Fibroblast of the aortic adventitia (primary cell): ENCODE data around the gene EGFLAM. TPM values are rescaled to one million over a fixed set of nuclear protein-coding genes. Genes with fewer than 3 reads are reported as not detected.

Experiments used
- DNase-seq: peaks from one replicate; pipeline ENCODE4 v3.0.0-alpha.2; 2010; ENCODE audit warnings: low read depth
- H3K4me3 ChIP-seq: 2 replicates; pipeline ENCODE4 v1.5.1; 2011; ENCODE audit warnings: low read depth, mild to moderate bottlenecking, control low read depth, low read length, moderate library complexity
- CTCF ChIP-seq: IDR thresholded peaks from 2 replicates; pipeline ENCODE4 v1.5.1; 2011; ENCODE audit warnings: mild to moderate bottlenecking, low read length, control low read depth, inconsistent platforms; ENCODE audit not compliant: insufficient read depth
- small RNA-seq: library from RNA; depleted of rRNA; stranded (forward); fragments of <200 nt; gene quantifications from one replicate; pipeline ENCODE3, GENCODE V24; 2012
- total RNA-seq: library from RNA; depleted of rRNA; stranded (reverse); fragments of >200 nt; gene quantifications from 2 replicates; pipeline ENCODE4 v1.2.3, GENCODE V29; 2012; ENCODE audit warnings: low replicate concordance

The EGFLAM gene
- total RNA-seq, 1 donor: 16.2 TPM

GRCh38 chr5:38494175-38494574 is 235.8 kb downstream of the EGFLAM start:
- DNase-seq: no peak
- TF ChIP-seq CTCF: no peak
- H3K4me3 ChIP-seq: no peak overlapping the region

- no peak for DNase-seq
- no peak overlapping the region for H3K4me3 ChIP-seq
- no peak for TF ChIP-seq CTCF
Observed at GRCh38 chr5:38494763-38495162, 236.4 kb downstream of the EGFLAM start.

- DNase-seq: peak; percentile 44
- TF ChIP-seq CTCF: peak; percentile 30
- H3K4me3 ChIP-seq: no peak overlapping the region
Observed at GRCh38 chr5:38497946-38498345, 239.6 kb downstream of the EGFLAM start.

GRCh38 chr5:38500573-38501260 is 242.4 kb downstream of the EGFLAM start:
- peak; percentile 44 for DNase-seq
- no peak for TF ChIP-seq CTCF
- no peak overlapping the region for H3K4me3 ChIP-seq

- H3K4me3 ChIP-seq: no peak overlapping the region
- DNase-seq: no peak
- no peak for TF ChIP-seq CTCF
Observed at GRCh38 chr5:38506302-38506701, 247.9 kb downstream of the EGFLAM start.

- TF ChIP-seq CTCF: no peak
- H3K4me3 ChIP-seq: no peak overlapping the region
- peak; percentile 92 for DNase-seq
Observed at GRCh38 chr5:38509185-38509584, 250.8 kb downstream of the EGFLAM start.

Small RNA genes within 50 kb of the gene (small RNA-seq; reads per million reads assigned to genes)
- not detected for gene AC091839.1
